ENCODE measurements around the gene DIPK2A.

DIPK2A gene

GRCh38 chr3:143971359-143972154, at the start of gene DIPK2A:
TSS of gene DIPK2A (plus strand) at chr3:143971823. CDS start at chr3:143972333, 510 bp downstream.
- DNase-seq, result peak; percentile 97

GRCh38 chr3:143924522-143925285, 46.9 kb upstream of the DIPK2A start:
- DNase-seq, result no peak

GRCh38 chr3:143928056-143928455, 43.6 kb upstream of the DIPK2A start:
- DNase-seq, result no peak

- DNase-seq, result no peak
These were observed 42.9 kb upstream of the DIPK2A start for GRCh38 chr3:143928541-143929255.

GRCh38 chr3:143934791-143935190, 36.8 kb upstream of the DIPK2A start:
- DNase-seq, result no peak

GRCh38 chr3:143935678-143936077, 35.9 kb upstream of the DIPK2A start:
- DNase-seq, result no peak

GRCh38 chr3:143950810-143951209, 20.8 kb upstream of the DIPK2A start:
- no peak for DNase-seq

GRCh38 chr3:143951351-143951971, 20.2 kb upstream of the DIPK2A start:
- DNase-seq, result peak; percentile 56

- no peak for DNase-seq
These were observed 19.0 kb upstream of the DIPK2A start for GRCh38 chr3:143952569-143953072.

GRCh38 chr3:143955113-143955512, 16.5 kb upstream of the DIPK2A start:
- no peak for DNase-seq

GRCh38 chr3:143956838-143957237, 14.8 kb upstream of the DIPK2A start:
- no peak for DNase-seq

GRCh38 chr3:143957453-143957852, 14.2 kb upstream of the DIPK2A start:
- no peak for DNase-seq

- DNase-seq, result no peak
These were observed 12.7 kb upstream of the DIPK2A start for GRCh38 chr3:143958966-143959365.

- no peak for DNase-seq
These were observed 10.3 kb upstream of the DIPK2A start for GRCh38 chr3:143961342-143961741.

- DNase-seq, result no peak
These were observed 7.7 kb upstream of the DIPK2A start for GRCh38 chr3:143963946-143964345.

GRCh38 chr3:143970773-143971358, 757 bp upstream of the DIPK2A start:
- peak; percentile 83 for DNase-seq

GRCh38 chr3:143972155-143972504, 507 bp downstream of the DIPK2A start:
- peak; percentile 81 for DNase-seq

GRCh38 chr3:143972505-143973258, 1.1 kb downstream of the DIPK2A start:
- peak; percentile 86 for DNase-seq

GRCh38 chr3:143973259-143974021, 1.8 kb downstream of the DIPK2A start:
- DNase-seq, result no peak

- no peak for DNase-seq
These were observed 2.9 kb downstream of the DIPK2A start for GRCh38 chr3:143974271-143975238.
